NCI-H2107 (cell line): ENCODE data around the gene BAD.
A peak's percentile ranks its signal among the peaks of the same experiment; 100 is the strongest.
"Not testable (repeated sequence)": the region's sequence is repeated elsewhere in the genome, so short reads cannot be mapped to it uniquely, and the experiment has no call there.

Source experiments
- DNase-seq: peaks from one replicate; lab custom pipeline; 2025; lab: John Stamatoyannopoulos, UW

BAD gene

GRCh38 chr11:64314805-64315561 lies 30.5 kb upstream of the BAD start:
- DNase-seq, result no peak

GRCh38 chr11:64314146-64314804 lies 29.8 kb upstream of the BAD start:
- DNase-seq, result no peak

- no peak for DNase-seq
Measured at GRCh38 chr11:64313491-64314145, 29.2 kb upstream of the BAD start.

- no peak for DNase-seq
Measured at GRCh38 chr11:64312947-64313346, 28.5 kb upstream of the BAD start.

- not testable (repeated sequence) for DNase-seq
Measured at GRCh38 chr11:64307795-64308194, 23.3 kb upstream of the BAD start.

GRCh38 chr11:64306876-64307622 lies 22.6 kb upstream of the BAD start:
- DNase-seq, result no peak

- DNase-seq, result no peak
Measured at GRCh38 chr11:64306563-64306875, 22.1 kb upstream of the BAD start.

- no peak for DNase-seq
Measured at GRCh38 chr11:64305691-64306562, 21.5 kb upstream of the BAD start.

GRCh38 chr11:64305075-64305690 lies 20.7 kb upstream of the BAD start, which contains the start of gene ESRRA:
TSS of gene ESRRA (plus strand) at chr11:64305524. CDS start at chr11:64307180, 1,656 bp downstream.
- DNase-seq, result peak; percentile 96

- peak; percentile 85 for DNase-seq
Measured at GRCh38 chr11:64304316-64305072, 20.0 kb upstream of the BAD start.

- DNase-seq, result no peak
Measured at GRCh38 chr11:64304032-64304315, 19.5 kb upstream of the BAD start.

GRCh38 chr11:64303109-64304031 lies 18.9 kb upstream of the BAD start:
- DNase-seq, result no peak

- DNase-seq, result no peak
Measured at GRCh38 chr11:64299847-64300648, 15.6 kb upstream of the BAD start, which contains the start of gene CATSPERZ. TSS of gene CATSPERZ (plus strand) at chr11:64300358. CDS start at chr11:64300411, 53 bp downstream.

GRCh38 chr11:64298966-64299846 lies 14.7 kb upstream of the BAD start:
- no peak for DNase-seq

- no peak for DNase-seq
Measured at GRCh38 chr11:64297699-64298358, 13.4 kb upstream of the BAD start.

GRCh38 chr11:64296830-64297698 lies 12.6 kb upstream of the BAD start:
- DNase-seq, result no peak
